ENCODE measurements around the gene WNK1. TPM values are rescaled to one million over a fixed set of nuclear protein-coding genes. Genes with fewer than 3 reads are reported as not detected.
"Not testable (repeated sequence)": the region's sequence is repeated elsewhere in the genome, so short reads cannot be mapped to it uniquely, and the experiment has no call there.

WNK1 gene
- total RNA-seq, 1 donor from 2014 or later: 157 TPM

GRCh38 chr12:848173-848865 is 95.9 kb downstream of the WNK1 start:
- Mint-ChIP-seq H3K4me1 (ENCODE audit: low read depth) (peaks cover 36% of the 10 kb centered on the region), H3K27me3 (ENCODE audit: low read depth) (no peaks in the 10 kb centered on the region), H3K36me3 (ENCODE audit: low read depth) (peaks cover 49% of the 10 kb centered on the region), H3K4me3 (ENCODE audit: low read depth) (no peak overlapping the region), H3K9me3 (peaks cover 5% of the 10 kb centered on the region), H3K27ac (peak overlapping the region; percentile 95)
- DNase-seq (ENCODE audit: low spot score): no peak
- intact Hi-C loops (cut with micrococcal nuclease): no loop called here

GRCh38 chr12:848882-849527 is 96.6 kb downstream of the WNK1 start:
- peak overlapping the region; percentile 52 for H3K4me3 Mint-ChIP-seq (ENCODE audit: low read depth)
- no peak for DNase-seq (ENCODE audit: low spot score)

DNA sequence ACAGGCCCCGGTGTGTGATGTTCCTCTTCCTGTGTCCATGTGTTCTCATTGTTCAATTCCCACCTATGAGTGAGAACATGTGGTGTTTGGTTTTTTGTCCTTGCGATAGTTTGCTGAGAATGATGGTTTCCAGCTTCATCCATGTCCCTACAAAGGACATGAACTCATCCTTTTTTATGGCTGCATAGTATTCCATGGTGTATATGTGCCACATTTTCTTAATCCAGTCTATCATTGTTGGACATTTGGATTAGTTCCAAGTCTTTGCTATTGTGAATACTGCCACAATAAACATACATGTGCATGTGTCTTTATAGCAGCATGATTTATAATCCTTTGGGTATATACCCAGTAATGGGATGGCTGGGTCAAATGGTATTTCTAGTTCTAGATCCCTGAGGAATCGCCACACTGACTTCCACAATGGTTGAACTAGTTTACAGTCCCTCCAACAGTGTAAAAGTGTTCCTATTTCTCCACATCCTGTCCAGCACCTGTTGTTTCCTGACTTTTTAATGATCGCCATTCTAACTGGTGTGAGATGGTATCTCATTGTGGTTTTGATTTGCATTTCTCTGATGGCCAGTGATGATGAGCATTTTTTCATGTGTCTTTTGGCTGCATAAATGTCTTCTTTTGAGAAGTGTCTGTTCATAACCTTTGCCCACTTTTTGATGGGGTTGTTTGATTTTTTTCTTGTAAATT is 97.5 kb downstream of the WNK1 start:
- intact Hi-C loops (cut with micrococcal nuclease); DNase-seq (ENCODE audit: low spot score); H3K27ac Mint-ChIP-seq; H3K27me3 Mint-ChIP-seq (ENCODE audit: low read depth); H3K4me3 Mint-ChIP-seq (ENCODE audit: low read depth); H3K9me3 Mint-ChIP-seq: not testable (repeated sequence)
- Mint-ChIP-seq H3K36me3 (ENCODE audit: low read depth) (peaks cover 48% of the 10 kb centered on the region), H3K4me1 (ENCODE audit: low read depth) (peaks cover 36% of the 10 kb centered on the region)

More at GRCh38 chr12:848882-849527, 96.6 kb downstream of the WNK1 start:
- H3K27ac Mint-ChIP-seq: peak overlapping the region; percentile 95
- H3K4me1 Mint-ChIP-seq (ENCODE audit: low read depth): peaks cover 36% of the 10 kb centered on the region
- intact Hi-C loops (cut with micrococcal nuclease): no loop called here
- H3K27me3 Mint-ChIP-seq (ENCODE audit: low read depth): no peaks in the 10 kb centered on the region
- peaks cover 5% of the 10 kb centered on the region for H3K9me3 Mint-ChIP-seq
- peaks cover 48% of the 10 kb centered on the region for H3K36me3 Mint-ChIP-seq (ENCODE audit: low read depth)

- Mint-ChIP-seq H3K4me1 (ENCODE audit: low read depth) (peaks cover 33% of the 10 kb centered on the region), H3K36me3 (ENCODE audit: low read depth) (peaks cover 39% of the 10 kb centered on the region), H3K4me3 (ENCODE audit: low read depth) (no peak overlapping the region), H3K27me3 (ENCODE audit: low read depth) (no peaks in the 10 kb centered on the region), H3K27ac (peak overlapping the region; percentile 53), H3K9me3 (peaks cover 5% of the 10 kb centered on the region)
- no peak for DNase-seq (ENCODE audit: low spot score)
- intact Hi-C loops (cut with micrococcal nuclease): no loop called here
These were observed 99.0 kb downstream of the WNK1 start for GRCh38 chr12:851343-851742.

- H3K4me3 Mint-ChIP-seq (ENCODE audit: low read depth): no peak overlapping the region
- H3K4me1 Mint-ChIP-seq (ENCODE audit: low read depth): peaks cover 33% of the 10 kb centered on the region
These were observed 99.5 kb downstream of the WNK1 start for GRCh38 chr12:851913-852312.

DNA sequence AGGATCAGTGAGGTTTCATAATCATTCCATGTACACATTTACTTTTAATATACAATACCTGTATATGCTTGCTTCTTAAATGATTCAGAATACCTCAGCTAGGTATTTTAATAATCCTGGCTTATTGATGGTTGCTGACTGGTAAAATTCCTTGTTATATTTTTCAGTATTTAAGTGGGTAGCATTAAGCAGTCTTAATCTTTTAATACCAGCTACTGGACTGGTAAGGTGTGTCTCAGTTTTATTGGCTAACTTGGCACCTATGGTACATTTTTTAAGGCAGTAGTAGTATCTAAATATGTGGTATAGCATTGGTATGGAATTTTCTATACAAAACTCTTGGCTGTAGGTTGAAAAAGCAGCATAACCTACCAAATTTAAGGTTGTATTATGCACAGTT is 100.5 kb downstream of the WNK1 start:
- H3K27ac Mint-ChIP-seq: no peak overlapping the region
- H3K9me3 Mint-ChIP-seq: peaks cover 5% of the 10 kb centered on the region
- peaks cover 27% of the 10 kb centered on the region for H3K4me1 Mint-ChIP-seq (ENCODE audit: low read depth)

More at GRCh38 chr12:851913-852312, 99.5 kb downstream of the WNK1 start:
- no peak for DNase-seq (ENCODE audit: low spot score)
- no peaks in the 10 kb centered on the region for H3K27me3 Mint-ChIP-seq (ENCODE audit: low read depth)
- peaks cover 43% of the 10 kb centered on the region for H3K36me3 Mint-ChIP-seq (ENCODE audit: low read depth)
- H3K27ac Mint-ChIP-seq: peak overlapping the region; percentile 32
- intact Hi-C loops (cut with micrococcal nuclease): no loop called here
- H3K9me3 Mint-ChIP-seq: peaks cover 5% of the 10 kb centered on the region

GRCh38 chr12:857611-858010 is 105.2 kb downstream of the WNK1 start:
- Mint-ChIP-seq H3K4me3 (ENCODE audit: low read depth) (no peak overlapping the region), H3K27me3 (ENCODE audit: low read depth) (no peaks in the 10 kb centered on the region), H3K27ac (no peak overlapping the region), H3K36me3 (ENCODE audit: low read depth) (peaks cover 61% of the 10 kb centered on the region), H3K4me1 (ENCODE audit: low read depth) (peaks cover 3% of the 10 kb centered on the region), H3K9me3 (no peaks in the 10 kb centered on the region)
- intact Hi-C loops (cut with micrococcal nuclease): no loop called here
- DNase-seq (ENCODE audit: low spot score): no peak

More for the DNA sequence above, 100.5 kb downstream of the WNK1 start:
- H3K4me3 Mint-ChIP-seq (ENCODE audit: low read depth): no peak overlapping the region
- DNase-seq (ENCODE audit: low spot score): no peak
- intact Hi-C loops (cut with micrococcal nuclease): no loop called here
- peaks cover 47% of the 10 kb centered on the region for H3K36me3 Mint-ChIP-seq (ENCODE audit: low read depth)
- H3K27me3 Mint-ChIP-seq (ENCODE audit: low read depth): no peaks in the 10 kb centered on the region

DNA sequence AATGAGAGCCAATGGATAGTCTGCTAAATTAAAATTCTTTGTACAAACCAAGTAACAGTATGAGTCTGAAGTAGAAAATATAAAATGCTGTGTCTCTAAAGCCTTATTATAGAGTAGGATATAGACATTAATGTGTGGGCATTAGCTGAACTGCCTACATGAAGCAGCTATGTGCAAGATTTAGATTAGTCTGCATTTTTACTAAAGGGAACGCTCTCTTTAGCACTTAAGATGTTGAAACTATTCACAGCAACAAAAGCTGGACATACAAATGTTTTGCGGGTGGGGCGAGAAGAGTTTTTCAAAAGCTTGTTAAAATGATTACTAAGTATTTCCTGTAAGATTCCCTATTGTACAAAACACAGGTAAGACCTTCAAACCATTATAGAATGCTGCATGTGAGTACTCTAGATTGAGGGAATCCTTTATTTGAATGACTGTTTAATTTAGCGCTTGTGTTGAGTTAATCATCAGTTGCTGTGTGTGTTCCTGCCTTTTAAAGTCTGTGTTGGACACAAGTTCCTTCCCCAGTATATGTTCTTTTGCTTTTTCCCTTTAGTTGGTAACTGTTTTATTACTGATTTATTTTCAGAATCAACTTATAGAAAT is 110.0 kb downstream of the WNK1 start:
- Mint-ChIP-seq H3K27me3 (ENCODE audit: low read depth) (no peaks in the 10 kb centered on the region), H3K9me3 (no peaks in the 10 kb centered on the region), H3K36me3 (ENCODE audit: low read depth) (peaks cover 61% of the 10 kb centered on the region), H3K27ac (no peak overlapping the region), H3K4me1 (ENCODE audit: low read depth) (peaks cover 3% of the 10 kb centered on the region), H3K4me3 (ENCODE audit: low read depth) (no peak overlapping the region)
- intact Hi-C loops (cut with micrococcal nuclease): no loop called here
- DNase-seq (ENCODE audit: low spot score): no peak

GRCh38 chr12:863285-863684 is 110.9 kb downstream of the WNK1 start:
- Mint-ChIP-seq H3K27ac (no peak overlapping the region), H3K9me3 (no peaks in the 10 kb centered on the region), H3K36me3 (ENCODE audit: low read depth) (peaks cover 63% of the 10 kb centered on the region), H3K4me3 (ENCODE audit: low read depth) (no peak overlapping the region), H3K4me1 (ENCODE audit: low read depth) (peaks cover 3% of the 10 kb centered on the region), H3K27me3 (ENCODE audit: low read depth) (no peaks in the 10 kb centered on the region)
- no peak for DNase-seq (ENCODE audit: low spot score)
- intact Hi-C loops (cut with micrococcal nuclease): no loop called here

GRCh38 chr12:865614-866013 is 113.2 kb downstream of the WNK1 start:
- Mint-ChIP-seq H3K4me3 (ENCODE audit: low read depth) (no peak overlapping the region), H3K9me3 (no peaks in the 10 kb centered on the region), H3K27me3 (ENCODE audit: low read depth) (no peaks in the 10 kb centered on the region), H3K36me3 (ENCODE audit: low read depth) (peaks cover 54% of the 10 kb centered on the region), H3K27ac (no peak overlapping the region), H3K4me1 (ENCODE audit: low read depth) (peaks cover 8% of the 10 kb centered on the region)
- intact Hi-C loops (cut with micrococcal nuclease): no loop called here
- DNase-seq (ENCODE audit: low spot score): no peak

GRCh38 chr12:867905-868304 is 115.5 kb downstream of the WNK1 start:
- Mint-ChIP-seq H3K36me3 (ENCODE audit: low read depth) (peaks cover 43% of the 10 kb centered on the region), H3K27me3 (ENCODE audit: low read depth) (no peaks in the 10 kb centered on the region), H3K9me3 (no peaks in the 10 kb centered on the region), H3K4me3 (ENCODE audit: low read depth) (no peak overlapping the region), H3K27ac (peak overlapping the region; percentile 50), H3K4me1 (ENCODE audit: low read depth) (peaks cover 4% of the 10 kb centered on the region)
- intact Hi-C loops (cut with micrococcal nuclease): no loop called here
- no peak for DNase-seq (ENCODE audit: low spot score)

GRCh38 chr12:868722-869121 is 116.3 kb downstream of the WNK1 start:
- H3K4me1 Mint-ChIP-seq (ENCODE audit: low read depth): peaks cover 4% of the 10 kb centered on the region
- no peaks in the 10 kb centered on the region for H3K9me3 Mint-ChIP-seq
- no peak overlapping the region for H3K4me3 Mint-ChIP-seq (ENCODE audit: low read depth)
- no peak for DNase-seq (ENCODE audit: low spot score)
- peak overlapping the region; percentile 14 for H3K27ac Mint-ChIP-seq
- intact Hi-C loops (cut with micrococcal nuclease): no loop called here
- H3K36me3 Mint-ChIP-seq (ENCODE audit: low read depth): peaks cover 45% of the 10 kb centered on the region
- no peaks in the 10 kb centered on the region for H3K27me3 Mint-ChIP-seq (ENCODE audit: low read depth)

Measured in activated T-helper 2 cell treated with anti-CD3 and anti-CD28 coated beads, Interferon-gamma antibody, Interleukin-2, Interleukin-4, amounts not matched to agents 10 μg/mL and 5 μg/mL and 100 μg/mL, durations not matched to agents 14 hours and 24 hours and 36 hours (primary cell).